ENCODE data around the gene PTPN23. TPM values are rescaled to one million over a fixed set of nuclear protein-coding genes. Genes with fewer than 3 reads are reported as not detected.

PTPN23 gene
- 28.8 and 31.5 TPM in 2 replicates for total RNA-seq

GRCh38 chr3:47380601-47381316 lies at the start of gene PTPN23:
PTPN23 (plus strand) TSS chr3:47381021; CDS start chr3:47381097, 76 bp downstream.

Other genes starting within 250 kb of the PTPN23 start
- 35.9 and 37.1 TPM in 2 replicates for gene SETD2, start 216.9 kb upstream of the PTPN23 start, total RNA-seq
- gene KIF9, start 98.2 kb upstream of the PTPN23 start, total RNA-seq = 3.2 TPM in 2 replicates
- 20.0 and 25.3 TPM in 2 replicates for gene KLHL18, start 98.1 kb upstream of the PTPN23 start, total RNA-seq
- gene SCAP, start 94.9 kb downstream of the PTPN23 start, total RNA-seq = 43.8 and 73.6 TPM in 2 replicates
- 28.5 and 40.5 TPM in 2 replicates for gene ELP6, start 132.7 kb downstream of the PTPN23 start, total RNA-seq
- gene CSPG5, start 197.8 kb downstream of the PTPN23 start, total RNA-seq = under 0.01 and 0.22 TPM in 2 replicates

Data from uterine smooth muscle cell (primary cell).